Breast epithelium (tissue), 3 donors: ENCODE results near the gene CDRT15L2.

ENCODE experiments used
- POLR2A ChIP-seq: fragments of 450-650 bp; IDR thresholded peaks from one replicate; pipeline ENCODE4 v1.6.1; 2016; ENCODE audit warnings: antibody characterized with exemption, mild to moderate bottlenecking, moderate library complexity
- POLR2AphosphoS5 ChIP-seq, 3 donors: sonication (generic); formaldehyde crosslinking; IDR thresholded peaks; one replicate each; pipeline ENCODE4 v1.6.1; 2017; ENCODE audit warnings: antibody characterized with exemption in 3 of 3
- TF ChIP-seq, protein P1 (sequence below), 3 donors: fragments of 450-650 bp; IDR thresholded peaks; one replicate each; pipeline ENCODE4 v1.5.1; 2016 to 2017; ENCODE audit warnings: antibody characterized with exemption in 3 of 3, mild to moderate bottlenecking in 3 of 3, moderate library complexity in 3 of 3

DNA sequence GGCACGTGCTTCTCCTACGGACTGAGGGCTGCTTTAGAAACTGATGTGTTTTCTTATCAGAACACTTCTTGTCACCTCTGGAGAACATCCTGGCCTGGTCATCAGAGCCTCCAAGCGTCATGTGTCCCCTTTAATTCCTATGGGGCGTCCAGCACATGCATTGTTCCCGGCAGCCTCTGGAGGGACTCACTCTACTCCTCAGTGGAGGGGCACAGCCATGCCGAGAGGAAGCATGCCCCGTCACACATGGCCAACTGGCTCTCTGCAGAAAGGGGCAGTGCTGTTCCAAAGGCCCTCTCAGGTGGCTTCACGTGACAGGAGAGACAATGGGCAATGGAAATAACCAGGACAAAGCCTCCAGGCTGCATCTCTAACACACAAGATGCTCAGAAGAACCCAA, 31.8 kb downstream of the CDRT15L2 start:
- TF ChIP-seq, protein P1, sequence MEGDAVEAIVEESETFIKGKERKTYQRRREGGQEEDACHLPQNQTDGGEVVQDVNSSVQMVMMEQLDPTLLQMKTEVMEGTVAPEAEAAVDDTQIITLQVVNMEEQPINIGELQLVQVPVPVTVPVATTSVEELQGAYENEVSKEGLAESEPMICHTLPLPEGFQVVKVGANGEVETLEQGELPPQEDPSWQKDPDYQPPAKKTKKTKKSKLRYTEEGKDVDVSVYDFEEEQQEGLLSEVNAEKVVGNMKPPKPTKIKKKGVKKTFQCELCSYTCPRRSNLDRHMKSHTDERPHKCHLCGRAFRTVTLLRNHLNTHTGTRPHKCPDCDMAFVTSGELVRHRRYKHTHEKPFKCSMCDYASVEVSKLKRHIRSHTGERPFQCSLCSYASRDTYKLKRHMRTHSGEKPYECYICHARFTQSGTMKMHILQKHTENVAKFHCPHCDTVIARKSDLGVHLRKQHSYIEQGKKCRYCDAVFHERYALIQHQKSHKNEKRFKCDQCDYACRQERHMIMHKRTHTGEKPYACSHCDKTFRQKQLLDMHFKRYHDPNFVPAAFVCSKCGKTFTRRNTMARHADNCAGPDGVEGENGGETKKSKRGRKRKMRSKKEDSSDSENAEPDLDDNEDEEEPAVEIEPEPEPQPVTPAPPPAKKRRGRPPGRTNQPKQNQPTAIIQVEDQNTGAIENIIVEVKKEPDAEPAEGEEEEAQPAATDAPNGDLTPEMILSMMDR (IDR thresholded peaks at IDR 0.05), result no peak
- TF ChIP-seq POLR2A (no peak), POLR2AphosphoS5 (IDR thresholded peaks at IDR 0.05) (no peak)
